Measurements from ENCODE around the gene KRTAP4-5.

DNA sequence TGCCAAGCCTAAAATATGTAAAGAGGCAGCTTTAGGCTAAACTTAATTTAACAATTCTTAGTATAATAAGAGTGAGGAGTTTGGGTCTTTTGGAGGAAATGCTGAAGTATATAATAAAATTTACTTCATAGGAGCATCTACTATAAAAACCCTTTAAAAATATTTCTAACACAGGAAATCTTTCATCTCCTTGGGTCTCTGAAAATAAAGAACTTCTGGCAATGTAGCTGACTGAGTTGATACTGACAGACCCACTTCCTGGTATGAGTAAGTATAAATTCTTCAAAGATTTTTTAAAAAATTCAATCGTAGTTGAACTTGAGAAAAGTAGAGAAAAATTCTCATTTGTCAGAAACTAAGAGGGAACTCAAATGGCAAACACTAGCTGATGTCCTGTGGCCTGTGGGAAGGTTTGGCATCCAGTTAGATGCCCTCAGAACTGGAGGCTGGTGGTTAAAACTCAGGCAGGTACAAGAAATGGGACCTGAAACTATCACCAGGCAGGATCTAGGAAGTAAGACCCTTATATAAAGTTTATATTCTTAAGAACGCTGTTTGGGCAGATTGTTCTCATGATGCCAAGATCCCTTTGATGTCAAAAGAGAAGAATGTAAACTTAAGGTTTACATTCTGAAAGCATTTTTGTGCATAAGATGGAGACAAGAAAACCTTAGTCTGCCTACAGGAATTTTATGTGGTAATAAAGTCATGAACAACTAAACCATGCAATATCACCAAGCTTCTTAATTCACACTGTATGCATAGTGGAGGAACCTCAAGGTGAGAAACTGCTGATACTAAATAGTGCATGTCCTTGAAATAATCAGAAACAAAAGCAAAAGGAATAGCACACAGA, 15.5 kb downstream of the KRTAP4-5 start:
- TF ChIP-seq EZH2phosphoT487 (IDR thresholded peaks at IDR 0.05) = no peak
- no peak for TF ChIP-seq CTCF (IDR thresholded peaks at IDR 0.05)
- TF ChIP-seq EZH2 (IDR thresholded peaks at IDR 0.05) = no peak
